H1 (cell line): ENCODE measurements around the gene GALNT9. TPM values are rescaled to one million over a fixed set of nuclear protein-coding genes. Genes with fewer than 3 reads are reported as not detected.

Source experiments
- CEBPB ChIP-seq: IDR thresholded peaks from 2 replicates; pipeline ENCODE4 v1.6.1; 2012; ENCODE audit warnings: low read depth, low read length
- CHD1 ChIP-seq: IDR thresholded peaks from 2 replicates; pipeline ENCODE4 v1.6.1; 2012; ENCODE audit warnings: low read depth, low read length, improper control_type of control experiment
- EP300 ChIP-seq, 2 experiments: IDR thresholded peaks; 1 replicate in 1 of 2; 2 replicates in 1 of 2; pipeline ENCODE4 v1.6.1; 2011 to 2012; ENCODE audit warnings: low read depth in 2 of 2, low read length in 2 of 2, mild to moderate bottlenecking in 2 of 2, borderline replicate concordance in 1 of 2, inconsistent platforms in 1 of 2, moderate library complexity in 1 of 2
- GABPA ChIP-seq: IDR thresholded peaks from 2 replicates; pipeline ENCODE4 v1.6.1; 2011; ENCODE audit warnings: mild to moderate bottlenecking, low read length, moderate library complexity, borderline replicate concordance; ENCODE audit not compliant: insufficient read depth
- SIX5 ChIP-seq: IDR thresholded peaks from 2 replicates; pipeline ENCODE4 v1.6.1; 2011; ENCODE audit warnings: mild to moderate bottlenecking, low read depth, low read length
- SP1 ChIP-seq: IDR thresholded peaks from 2 replicates; pipeline ENCODE4 v1.6.1; 2011; ENCODE audit warnings: low read depth, low read length
- polyA plus RNA-seq, 7 experiments: library from polyadenylated mRNA; depleted of rRNA in 3 of 7; stranded (reverse) in 5 of 7; unstranded in 2 of 7; fragments of >200 nt in 5 of 7; fragments of 200-250 nt in 2 of 7; gene quantifications; 1 replicate in 5 of 7; 2 replicates in 1 of 7; 4 replicates in 1 of 7; pipeline versions ENCODE4 v1.2.1 to v1.2.3, GENCODE V29; 2011 to 2013; ENCODE audit warnings: missing spikeins in 2 of 7, mixed read lengths in 2 of 7
- total RNA-seq: library from RNA; stranded (reverse); fragmentation: NEBNext Ultra II Directional; extraction: Animal tissue kit (Norgen Biotek cat#: 25700); gene quantifications from 2 replicates; pipeline ENCODE4 v1.2.1, GENCODE V29; 2021
- TF ChIP-seq, protein P1 (sequence below): fragments of 300-600 bp; sonication (generic); IDR thresholded peaks from 2 replicates; pipeline ENCODE4 v1.7.1; 2012; ENCODE audit warnings: low read length, moderate library complexity, mild to moderate bottlenecking, inconsistent platforms; ENCODE audit not compliant: insufficient replicate concordance
- TF ChIP-seq, protein P2 (sequence below): IDR thresholded peaks from 2 replicates; pipeline ENCODE4 v1.6.1; 2011; ENCODE audit warnings: low read depth, mild to moderate bottlenecking, low read length; ENCODE audit not compliant: insufficient read depth

GALNT9 gene
- total and polyA plus RNA-seq, 2 of the 8 experiments (the other 6 are each of a cell fraction or from before 2014, with no cell fraction given), result 2.0 to 3.6 TPM

DNA sequence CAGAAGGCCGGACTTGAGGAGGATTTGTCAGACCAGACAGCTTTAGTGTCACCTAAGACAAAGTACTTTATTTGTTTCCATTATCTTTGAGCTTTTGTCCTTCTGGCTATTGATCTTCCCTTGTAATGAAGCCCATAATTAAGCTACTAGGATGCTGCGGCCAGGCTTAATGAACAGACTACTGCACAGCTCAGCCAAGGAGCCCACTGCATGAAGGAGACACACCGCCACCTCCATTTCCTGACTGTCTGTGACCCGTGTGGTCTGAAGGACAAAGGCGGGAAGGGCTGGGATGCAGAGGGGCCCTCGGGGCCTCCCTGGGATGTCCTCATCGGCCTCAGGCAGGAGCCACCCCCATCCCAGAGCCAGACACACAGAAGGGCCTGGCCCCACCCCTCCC, 31.0 kb upstream of the GALNT9 start (continued):
- TF ChIP-seq, protein P1, sequence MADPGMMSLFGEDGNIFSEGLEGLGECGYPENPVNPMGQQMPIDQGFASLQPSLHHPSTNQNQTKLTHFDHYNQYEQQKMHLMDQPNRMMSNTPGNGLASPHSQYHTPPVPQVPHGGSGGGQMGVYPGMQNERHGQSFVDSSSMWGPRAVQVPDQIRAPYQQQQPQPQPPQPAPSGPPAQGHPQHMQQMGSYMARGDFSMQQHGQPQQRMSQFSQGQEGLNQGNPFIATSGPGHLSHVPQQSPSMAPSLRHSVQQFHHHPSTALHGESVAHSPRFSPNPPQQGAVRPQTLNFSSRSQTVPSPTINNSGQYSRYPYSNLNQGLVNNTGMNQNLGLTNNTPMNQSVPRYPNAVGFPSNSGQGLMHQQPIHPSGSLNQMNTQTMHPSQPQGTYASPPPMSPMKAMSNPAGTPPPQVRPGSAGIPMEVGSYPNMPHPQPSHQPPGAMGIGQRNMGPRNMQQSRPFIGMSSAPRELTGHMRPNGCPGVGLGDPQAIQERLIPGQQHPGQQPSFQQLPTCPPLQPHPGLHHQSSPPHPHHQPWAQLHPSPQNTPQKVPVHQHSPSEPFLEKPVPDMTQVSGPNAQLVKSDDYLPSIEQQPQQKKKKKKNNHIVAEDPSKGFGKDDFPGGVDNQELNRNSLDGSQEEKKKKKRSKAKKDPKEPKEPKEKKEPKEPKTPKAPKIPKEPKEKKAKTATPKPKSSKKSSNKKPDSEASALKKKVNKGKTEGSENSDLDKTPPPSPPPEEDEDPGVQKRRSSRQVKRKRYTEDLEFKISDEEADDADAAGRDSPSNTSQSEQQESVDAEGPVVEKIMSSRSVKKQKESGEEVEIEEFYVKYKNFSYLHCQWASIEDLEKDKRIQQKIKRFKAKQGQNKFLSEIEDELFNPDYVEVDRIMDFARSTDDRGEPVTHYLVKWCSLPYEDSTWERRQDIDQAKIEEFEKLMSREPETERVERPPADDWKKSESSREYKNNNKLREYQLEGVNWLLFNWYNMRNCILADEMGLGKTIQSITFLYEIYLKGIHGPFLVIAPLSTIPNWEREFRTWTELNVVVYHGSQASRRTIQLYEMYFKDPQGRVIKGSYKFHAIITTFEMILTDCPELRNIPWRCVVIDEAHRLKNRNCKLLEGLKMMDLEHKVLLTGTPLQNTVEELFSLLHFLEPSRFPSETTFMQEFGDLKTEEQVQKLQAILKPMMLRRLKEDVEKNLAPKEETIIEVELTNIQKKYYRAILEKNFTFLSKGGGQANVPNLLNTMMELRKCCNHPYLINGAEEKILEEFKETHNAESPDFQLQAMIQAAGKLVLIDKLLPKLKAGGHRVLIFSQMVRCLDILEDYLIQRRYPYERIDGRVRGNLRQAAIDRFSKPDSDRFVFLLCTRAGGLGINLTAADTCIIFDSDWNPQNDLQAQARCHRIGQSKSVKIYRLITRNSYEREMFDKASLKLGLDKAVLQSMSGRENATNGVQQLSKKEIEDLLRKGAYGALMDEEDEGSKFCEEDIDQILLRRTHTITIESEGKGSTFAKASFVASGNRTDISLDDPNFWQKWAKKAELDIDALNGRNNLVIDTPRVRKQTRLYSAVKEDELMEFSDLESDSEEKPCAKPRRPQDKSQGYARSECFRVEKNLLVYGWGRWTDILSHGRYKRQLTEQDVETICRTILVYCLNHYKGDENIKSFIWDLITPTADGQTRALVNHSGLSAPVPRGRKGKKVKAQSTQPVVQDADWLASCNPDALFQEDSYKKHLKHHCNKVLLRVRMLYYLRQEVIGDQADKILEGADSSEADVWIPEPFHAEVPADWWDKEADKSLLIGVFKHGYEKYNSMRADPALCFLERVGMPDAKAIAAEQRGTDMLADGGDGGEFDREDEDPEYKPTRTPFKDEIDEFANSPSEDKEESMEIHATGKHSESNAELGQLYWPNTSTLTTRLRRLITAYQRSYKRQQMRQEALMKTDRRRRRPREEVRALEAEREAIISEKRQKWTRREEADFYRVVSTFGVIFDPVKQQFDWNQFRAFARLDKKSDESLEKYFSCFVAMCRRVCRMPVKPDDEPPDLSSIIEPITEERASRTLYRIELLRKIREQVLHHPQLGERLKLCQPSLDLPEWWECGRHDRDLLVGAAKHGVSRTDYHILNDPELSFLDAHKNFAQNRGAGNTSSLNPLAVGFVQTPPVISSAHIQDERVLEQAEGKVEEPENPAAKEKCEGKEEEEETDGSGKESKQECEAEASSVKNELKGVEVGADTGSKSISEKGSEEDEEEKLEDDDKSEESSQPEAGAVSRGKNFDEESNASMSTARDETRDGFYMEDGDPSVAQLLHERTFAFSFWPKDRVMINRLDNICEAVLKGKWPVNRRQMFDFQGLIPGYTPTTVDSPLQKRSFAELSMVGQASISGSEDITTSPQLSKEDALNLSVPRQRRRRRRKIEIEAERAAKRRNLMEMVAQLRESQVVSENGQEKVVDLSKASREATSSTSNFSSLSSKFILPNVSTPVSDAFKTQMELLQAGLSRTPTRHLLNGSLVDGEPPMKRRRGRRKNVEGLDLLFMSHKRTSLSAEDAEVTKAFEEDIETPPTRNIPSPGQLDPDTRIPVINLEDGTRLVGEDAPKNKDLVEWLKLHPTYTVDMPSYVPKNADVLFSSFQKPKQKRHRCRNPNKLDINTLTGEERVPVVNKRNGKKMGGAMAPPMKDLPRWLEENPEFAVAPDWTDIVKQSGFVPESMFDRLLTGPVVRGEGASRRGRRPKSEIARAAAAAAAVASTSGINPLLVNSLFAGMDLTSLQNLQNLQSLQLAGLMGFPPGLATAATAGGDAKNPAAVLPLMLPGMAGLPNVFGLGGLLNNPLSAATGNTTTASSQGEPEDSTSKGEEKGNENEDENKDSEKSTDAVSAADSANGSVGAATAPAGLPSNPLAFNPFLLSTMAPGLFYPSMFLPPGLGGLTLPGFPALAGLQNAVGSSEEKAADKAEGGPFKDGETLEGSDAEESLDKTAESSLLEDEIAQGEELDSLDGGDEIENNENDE, result no peak
- TF ChIP-seq CEBPB (no peak), EP300 (IDR thresholded peaks at IDR 0.05; ENCODE audit: borderline replicate concordance in 1 of 2, low read depth in 2 of 2, low read length in 2 of 2) (no peak), SIX5 (no peak), SP1 (no peak), GABPA (no peak), CHD1 (no peak)
- TF ChIP-seq, protein P2, sequence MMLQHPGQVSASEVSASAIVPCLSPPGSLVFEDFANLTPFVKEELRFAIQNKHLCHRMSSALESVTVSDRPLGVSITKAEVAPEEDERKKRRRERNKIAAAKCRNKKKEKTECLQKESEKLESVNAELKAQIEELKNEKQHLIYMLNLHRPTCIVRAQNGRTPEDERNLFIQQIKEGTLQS, result no peak
